WTC11 (cell line): ENCODE data around the gene IP6K2. TPM values are rescaled to one million over a fixed set of nuclear protein-coding genes. Genes with fewer than 3 reads are reported as not detected.

ENCODE experiments used
- ATAC-seq: fragments of 200-7000 bp; cut with Tn5 transposase; 2 replicates; pipeline ENCODE4 v1.10.0; 2021; ENCODE audit warnings: mild to moderate bottlenecking, moderate library complexity
- CTCF ChIA-PET: fragments of 300-600 bp; sonication (Branson Sonifier 250); formaldehyde crosslinking; loops from one replicate; lab custom pipeline; 2021; ENCODE audit warnings: antibody characterized with exemption; lab: Charles Lee
- POLR2A ChIA-PET: fragments of 350-600 bp; sonication (Branson Sonifier 250); formaldehyde crosslinking; loops from one replicate; lab custom pipeline; 2021; ENCODE audit warnings: antibody characterized with exemption; lab: Charles Lee
- DNase-seq: peaks from one replicate; pipeline ENCODE4 v3.0.0; 2021; ENCODE audit warnings: low spot score
- H3K27ac Mint-ChIP-seq: 2 replicates; pipeline ENCODE4 v1.8.0; 2021; ENCODE audit warnings: mixed read lengths
- H3K27me3 Mint-ChIP-seq: 2 replicates; pipeline ENCODE4 v1.8.0; 2021; ENCODE audit warnings: low read depth, mild to moderate bottlenecking, moderate library complexity, mixed read lengths
- H3K36me3 Mint-ChIP-seq: 2 replicates; pipeline ENCODE4 v1.8.0; 2021; ENCODE audit warnings: mixed read lengths
- H3K4me1 Mint-ChIP-seq: 2 replicates; pipeline ENCODE4 v1.8.0; 2022; ENCODE audit warnings: mixed read lengths
- H3K4me3 Mint-ChIP-seq: 2 replicates; pipeline ENCODE4 v1.8.0; 2021; ENCODE audit warnings: mild to moderate bottlenecking, moderate library complexity, mixed read lengths
- H3K9me3 Mint-ChIP-seq: 2 replicates; pipeline ENCODE4 v1.8.0; 2021; ENCODE audit warnings: mixed read lengths
- AFF4 ChIP-seq: sonication (generic); formaldehyde crosslinking; IDR thresholded peaks from 2 replicates; pipeline ENCODE4 v1.8.1; 2023; ENCODE audit warnings: mild to moderate bottlenecking, missing genetic modification reagents, borderline replicate concordance
- CBFB ChIP-seq: sonication (generic); formaldehyde crosslinking; IDR thresholded peaks from 2 replicates; pipeline ENCODE4 v1.8.1; 2022; ENCODE audit warnings: mild to moderate bottlenecking, low read depth, missing genetic modification reagents
- ESRRA ChIP-seq: sonication (generic); formaldehyde crosslinking; IDR thresholded peaks from 2 replicates; pipeline ENCODE4 v1.8.1; 2022; ENCODE audit warnings: mild to moderate bottlenecking, missing genetic modification reagents, borderline replicate concordance
- ETV6 ChIP-seq: sonication (generic); formaldehyde crosslinking; IDR thresholded peaks from 2 replicates; pipeline ENCODE4 v1.8.1; 2022; ENCODE audit warnings: mild to moderate bottlenecking, missing genetic modification reagents
- FOXJ3 ChIP-seq: sonication (generic); formaldehyde crosslinking; IDR thresholded peaks from 2 replicates; pipeline ENCODE4 v1.9.0; 2021; ENCODE audit warnings: missing genetic modification reagents, mild to moderate bottlenecking, borderline replicate concordance
- GRHL2 ChIP-seq: fragments of 250-450 bp; sonication (Bioruptor Pico); IDR thresholded peaks from 2 replicates; pipeline ENCODE4 v1.8.0; 2022; ENCODE audit warnings: mild to moderate bottlenecking, moderate library complexity; ENCODE audit not compliant: insufficient replicate concordance, severe bottlenecking
- GTF2I ChIP-seq: fragments of 250-450 bp; sonication (Bioruptor Pico); conservative IDR thresholded peaks from 2 replicates; pipeline ENCODE4 v1.4.0; 2021; ENCODE audit warnings: mild to moderate bottlenecking
- IRF1 ChIP-seq: sonication (generic); formaldehyde crosslinking; IDR thresholded peaks from 2 replicates; pipeline ENCODE4 v1.8.0; 2023; ENCODE audit warnings: missing genetic modification reagents
- IRF2 ChIP-seq: sonication (generic); formaldehyde crosslinking; IDR thresholded peaks from 2 replicates; pipeline ENCODE4 v1.8.0; 2022; ENCODE audit warnings: low read depth, missing genetic modification reagents, borderline replicate concordance
- KAT7 ChIP-seq: sonication (generic); formaldehyde crosslinking; IDR thresholded peaks from 2 replicates; pipeline ENCODE4 v1.8.1; 2023; ENCODE audit warnings: missing genetic modification reagents, mild to moderate bottlenecking, borderline replicate concordance
- NFATC4 ChIP-seq: fragments of 250-450 bp; sonication (Bioruptor Pico); IDR thresholded peaks from 2 replicates; pipeline ENCODE4 v1.9.0; 2021; ENCODE audit warnings: mild to moderate bottlenecking
- NFE2L1 ChIP-seq: sonication (generic); formaldehyde crosslinking; IDR thresholded peaks from 2 replicates; pipeline ENCODE4 v1.8.1; 2023; ENCODE audit warnings: missing genetic modification reagents
- NR3C1 ChIP-seq: sonication (generic); formaldehyde crosslinking; conservative IDR thresholded peaks from 2 replicates; pipeline ENCODE4 v1.8.1; 2023; ENCODE audit warnings: low read depth, mild to moderate bottlenecking, missing genetic modification reagents
- PRDM15 ChIP-seq: sonication (generic); formaldehyde crosslinking; IDR thresholded peaks from 2 replicates; pipeline ENCODE4 v1.8.0; 2022; ENCODE audit warnings: missing genetic modification reagents
- RELA ChIP-seq: sonication (generic); formaldehyde crosslinking; IDR thresholded peaks from 2 replicates; pipeline ENCODE4 v1.8.1; 2022; ENCODE audit warnings: missing genetic modification reagents, mild to moderate bottlenecking, borderline replicate concordance
- SMAD3 ChIP-seq: sonication (generic); formaldehyde crosslinking; IDR thresholded peaks from 2 replicates; pipeline ENCODE4 v1.8.0; 2022; ENCODE audit warnings: missing genetic modification reagents, mild to moderate bottlenecking, borderline replicate concordance
- SOX15 ChIP-seq: fragments of 250-450 bp; sonication (Bioruptor Pico); IDR thresholded peaks from 2 replicates; pipeline ENCODE4 v1.9.0; 2021; ENCODE audit warnings: mild to moderate bottlenecking
- TCF7 ChIP-seq: sonication (generic); formaldehyde crosslinking; IDR thresholded peaks from 2 replicates; pipeline ENCODE4 v1.8.0; 2022; ENCODE audit warnings: mild to moderate bottlenecking, low read depth, missing genetic modification reagents, moderate library complexity
- ZNF121 ChIP-seq: sonication (generic); formaldehyde crosslinking; IDR thresholded peaks from 2 replicates; pipeline ENCODE4 v1.8.0; 2023; ENCODE audit warnings: missing genetic modification reagents
- ZNF396 ChIP-seq: fragments of 250-450 bp; sonication (Bioruptor Pico); IDR thresholded peaks from 2 replicates; pipeline ENCODE4 v1.8.0; 2021; ENCODE audit warnings: mild to moderate bottlenecking, moderate library complexity, borderline replicate concordance
- total RNA-seq: library from RNA; stranded (reverse); gene quantifications from 3 replicates; pipeline ENCODE4 v1.2.3, GENCODE V29; 2021
- TF ChIP-seq, protein P1 (sequence below): sonication (generic); formaldehyde crosslinking; IDR thresholded peaks from 2 replicates; pipeline ENCODE4 v1.8.1; 2023; ENCODE audit warnings: mild to moderate bottlenecking, missing genetic modification reagents, moderate library complexity
- TF ChIP-seq, protein P2 (sequence below): sonication (generic); formaldehyde crosslinking; IDR thresholded peaks from 2 replicates; pipeline ENCODE4 v1.8.1; 2023; ENCODE audit warnings: mild to moderate bottlenecking, missing genetic modification reagents

IP6K2 gene
- total RNA-seq, 1 experiment from 2014 or later = 123 TPM

- peaks cover 37% of the 10 kb centered on the region for H3K4me1 Mint-ChIP-seq
- no peak for DNase-seq
- peak overlapping the region; percentile 29 for H3K4me3 Mint-ChIP-seq
- ChIA-PET CTCF (interaction anchor here (0.7 to 0.8 kb wide), 2 partner anchors 11 to 37 kb away, joined by 3 read pairs; no protein-coding TSS in a partner anchor), POLR2A (no interaction called here)
- H3K36me3 Mint-ChIP-seq = peaks cover 38% of the 10 kb centered on the region
- ATAC-seq = peak; percentile 67
- peaks cover 6% of the 10 kb centered on the region; the same call in 1 of the 2 replicates for H3K9me3 Mint-ChIP-seq
- peak overlapping the region; percentile 91 for H3K27ac Mint-ChIP-seq
- TF ChIP-seq PRDM15 (CRISPR knock-in tag) = no peak
- no peak for TF ChIP-seq NFE2L1 (CRISPR knock-in tag)
- peak; percentile 37; the same call in 1 of the 2 replicates for TF ChIP-seq GTF2I (CRISPR knock-in tag)
- TF ChIP-seq ETV6 = no peak
- peak; percentile 96 for TF ChIP-seq ZNF121 (CRISPR knock-in tag)
- TF ChIP-seq CBFB (CRISPR knock-in tag) = no peak
- no peak for TF ChIP-seq SOX15 (CRISPR knock-in tag)
- TF ChIP-seq ZNF396 (CRISPR knock-in tag) = no peak
- TF ChIP-seq, protein P1, sequence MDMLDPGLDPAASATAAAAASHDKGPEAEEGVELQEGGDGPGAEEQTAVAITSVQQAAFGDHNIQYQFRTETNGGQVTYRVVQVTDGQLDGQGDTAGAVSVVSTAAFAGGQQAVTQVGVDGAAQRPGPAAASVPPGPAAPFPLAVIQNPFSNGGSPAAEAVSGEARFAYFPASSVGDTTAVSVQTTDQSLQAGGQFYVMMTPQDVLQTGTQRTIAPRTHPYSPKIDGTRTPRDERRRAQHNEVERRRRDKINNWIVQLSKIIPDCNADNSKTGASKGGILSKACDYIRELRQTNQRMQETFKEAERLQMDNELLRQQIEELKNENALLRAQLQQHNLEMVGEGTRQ (CRISPR knock-in tag) = no peak
- H3K27me3 Mint-ChIP-seq = no peaks in the 10 kb centered on the region
These were observed 14.6 kb downstream of the IP6K2 start for GRCh38 chr3:48702320-48702920.

- Mint-ChIP-seq H3K36me3 (peaks cover 35% of the 10 kb centered on the region), H3K4me3 (no peak overlapping the region), H3K27me3 (no peaks in the 10 kb centered on the region), H3K27ac (peak overlapping the region; percentile 77; the same call in 1 of the 2 replicates), H3K4me1 (peaks cover 44% of the 10 kb centered on the region), H3K9me3 (peaks cover 6% of the 10 kb centered on the region; the same call in 1 of the 2 replicates)
- TF ChIP-seq SMAD3 (CRISPR knock-in tag) (no peak), FOXJ3 (CRISPR knock-in tag) (no peak), RELA (no peak), ETV6 (no peak), TCF7 (CRISPR knock-in tag) (no peak), IRF1 (CRISPR knock-in tag) (no peak), NFATC4 (no peak), IRF2 (CRISPR knock-in tag) (no peak), KAT7 (CRISPR knock-in tag) (no peak), NR3C1 (no peak), GTF2I (CRISPR knock-in tag) (no peak), ESRRA (no peak), GRHL2 (CRISPR knock-in tag) (no peak), AFF4 (CRISPR knock-in tag) (no peak)
- TF ChIP-seq, protein P2, sequence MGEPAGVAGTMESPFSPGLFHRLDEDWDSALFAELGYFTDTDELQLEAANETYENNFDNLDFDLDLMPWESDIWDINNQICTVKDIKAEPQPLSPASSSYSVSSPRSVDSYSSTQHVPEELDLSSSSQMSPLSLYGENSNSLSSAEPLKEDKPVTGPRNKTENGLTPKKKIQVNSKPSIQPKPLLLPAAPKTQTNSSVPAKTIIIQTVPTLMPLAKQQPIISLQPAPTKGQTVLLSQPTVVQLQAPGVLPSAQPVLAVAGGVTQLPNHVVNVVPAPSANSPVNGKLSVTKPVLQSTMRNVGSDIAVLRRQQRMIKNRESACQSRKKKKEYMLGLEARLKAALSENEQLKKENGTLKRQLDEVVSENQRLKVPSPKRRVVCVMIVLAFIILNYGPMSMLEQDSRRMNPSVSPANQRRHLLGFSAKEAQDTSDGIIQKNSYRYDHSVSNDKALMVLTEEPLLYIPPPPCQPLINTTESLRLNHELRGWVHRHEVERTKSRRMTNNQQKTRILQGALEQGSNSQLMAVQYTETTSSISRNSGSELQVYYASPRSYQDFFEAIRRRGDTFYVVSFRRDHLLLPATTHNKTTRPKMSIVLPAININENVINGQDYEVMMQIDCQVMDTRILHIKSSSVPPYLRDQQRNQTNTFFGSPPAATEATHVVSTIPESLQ = no peak
- ATAC-seq (no peak), DNase-seq (no peak)
- CTCF ChIA-PET = interaction anchor here (0.7 kb wide), 1 partner anchor 39 kb away, joined by 3 read pairs; no protein-coding TSS in a partner anchor
- POLR2A ChIA-PET = interaction anchor here (1.8 kb wide), 1 partner anchor 16 kb away, joined by 4 read pairs; the partner anchor contains the start of gene IP6K2
These were observed 16.2 kb downstream of the IP6K2 start for GRCh38 chr3:48700731-48701405.
